K562 (cell line): ENCODE results near the gene PADI4. TPM values are rescaled to one million over a fixed set of nuclear protein-coding genes. Genes with fewer than 3 reads are reported as not detected.
A peak's percentile ranks its signal among the peaks of the same experiment; 100 is the strongest.

Source experiments
- ATAC-seq: fragments of 200-7000 bp; cut with Tn5 transposase; 3 replicates; pipeline ENCODE4 v1.9.1; 2020; ENCODE audit warnings: moderate library complexity
- BruUV-seq: library from RNA; stranded (reverse); fragments of 400-500 nt; replicated peaks from 2 replicates; lab custom pipeline; 2021; lab: Mats Ljungman, UMichigan
- CTCF ChIA-PET: fragments of 300-600 bp; formaldehyde crosslinking; extraction: SDS; loops from one replicate; lab custom pipeline; 2021; ENCODE audit warnings: low intra/inter-chr PET ratio; lab: Yijun Ruan, JAX
- POLR2A ChIA-PET: fragments of 300-600, 350-650 bp; sonication (Branson Sonifier 250); formaldehyde crosslinking; extraction: SDS; loops from one replicate; lab custom pipeline; 2021; ENCODE audit warnings: antibody characterized with exemption, inconsistent platforms; lab: Yijun Ruan, JAX
- DNase-seq, 4 experiments: peaks; one replicate each; pipeline versions ENCODE4 v3.0.0 to v3.0.0-alpha.2; 2011 to 2018; ENCODE audit warnings: low spot score in 3 of 4, mixed read lengths in 3 of 4; ENCODE audit errors: extremely low read depth in 1 of 4
- FAIRE-seq: peaks from 2 replicates; lab custom pipeline; 2011; peaks lifted over from hg19 to GRCh38; lab: Jason Lieb, UNC
- H2AFZ ChIP-seq: 2 replicates; pipeline ENCODE4 v1.6.0; 2011; ENCODE audit warnings: low read depth, low read length, control low read depth, inconsistent platforms
- H3K27ac ChIP-seq: fragments of 200-600 bp; 3 replicates; pipeline ENCODE4 v1.8.0; 2011; ENCODE audit warnings: low read depth, mild to moderate bottlenecking, control low read depth, inconsistent platforms, low read length, moderate library complexity, mixed read lengths; ENCODE audit errors: extremely low read depth
- H3K27me3 ChIP-seq, 2 experiments: fragments of 300-600 bp in 1 of 2; 2 replicates in 1 of 2; 3 replicates in 1 of 2; pipeline versions ENCODE4 v1.6.0 to v1.8.0; 2011; ENCODE audit warnings: inconsistent platforms in 2 of 2, low read length in 2 of 2, mild to moderate bottlenecking in 1 of 2, mixed read lengths in 1 of 2, moderate library complexity in 1 of 2; ENCODE audit not compliant: control insufficient read depth in 2 of 2, insufficient read depth in 2 of 2
- H3K36me3 ChIP-seq: fragments of 300-600 bp; 3 replicates; pipeline ENCODE4 v1.8.0; 2011; ENCODE audit warnings: mild to moderate bottlenecking, low read length, inconsistent platforms; ENCODE audit not compliant: control insufficient read depth, insufficient read depth
- H3K4me1 ChIP-seq, 2 experiments: fragments of 200-600 bp in 1 of 2; replicated peaks in 1 of 2; 2 replicates in 1 of 2; 3 replicates in 1 of 2; pipeline versions ENCODE4 v1.5.1 to v1.8.0; 2011; ENCODE audit warnings: inconsistent platforms in 2 of 2, low read length in 2 of 2, mild to moderate bottlenecking in 1 of 2, mixed read lengths in 1 of 2, moderate library complexity in 1 of 2; ENCODE audit not compliant: control insufficient read depth in 2 of 2, insufficient read depth in 2 of 2
- H3K4me2 ChIP-seq: 2 replicates; pipeline ENCODE4 v1.6.1; 2011; ENCODE audit warnings: low read length, control low read depth, inconsistent platforms, mixed read lengths; ENCODE audit not compliant: insufficient read depth
- H3K4me3 ChIP-seq: fragments of 200-600 bp; sonication (generic), shearing (Covaris generic); 2 replicates; pipeline ENCODE4 v1.5.1; 2016; ENCODE audit warnings: control low read depth, inconsistent platforms
- H3K79me2 ChIP-seq: fragments of 200-600 bp; 3 replicates; pipeline ENCODE4 v1.8.0; 2011; ENCODE audit warnings: low read length, inconsistent platforms; ENCODE audit not compliant: control insufficient read depth, insufficient read depth
- H3K9ac ChIP-seq, 2 experiments: 2 replicates each; pipeline versions ENCODE4 v1.6.0 to v1.6.1; 2011; ENCODE audit warnings: low read depth in 2 of 2, low read length in 2 of 2, control low read depth in 1 of 2, inconsistent platforms in 1 of 2, mild to moderate bottlenecking in 1 of 2, mixed read lengths in 1 of 2; ENCODE audit not compliant: insufficient read depth in 1 of 2
- H3K9me1 ChIP-seq: one replicate; pipeline ENCODE4 v1.6.0; 2011; ENCODE audit warnings: inconsistent platforms, mild to moderate bottlenecking, low read length, moderate library complexity; ENCODE audit not compliant: control insufficient read depth, insufficient read depth
- H3K9me3 ChIP-seq: replicated peaks from 2 replicates; pipeline ENCODE4 v1.5.1; 2011; ENCODE audit warnings: low read depth, low read length, inconsistent platforms; ENCODE audit not compliant: control insufficient read depth, insufficient read depth
- H4K20me1 ChIP-seq: replicated peaks from 2 replicates; pipeline ENCODE4 v1.6.1; 2011; ENCODE audit warnings: low read length, inconsistent platforms, mixed read lengths; ENCODE audit not compliant: control insufficient read depth, insufficient read depth
- BACH1 ChIP-seq: fragments of 200-800 bp; sonication (Bioruptor generic); IDR thresholded peaks from 2 replicates; pipeline ENCODE4 v1.6.1; 2016; ENCODE audit warnings: missing genetic modification characterization, missing compliant biosample characterization
- BCL6 ChIP-seq: fragments of 250-450 bp; sonication (Bioruptor Pico); IDR thresholded peaks from 2 replicates; pipeline ENCODE4 v1.4.0; 2020
- CBX2 ChIP-seq: fragments of 200-600 bp; sonication (generic); IDR thresholded peaks from one replicate; pipeline ENCODE4 v1.6.1; 2012; ENCODE audit warnings: mild to moderate bottlenecking, low read length, inconsistent platforms; ENCODE audit not compliant: insufficient read depth, poor library complexity, severe bottlenecking
- CBX3 ChIP-seq, 2 experiments: IDR thresholded peaks; 1 replicate in 1 of 2; 2 replicates in 1 of 2; pipeline ENCODE4 v1.6.1; 2012; ENCODE audit warnings: inconsistent platforms in 2 of 2, low read length in 2 of 2, borderline replicate concordance in 1 of 2, control low read depth in 1 of 2
- CREB1 ChIP-seq, 2 experiments: sonication (generic) in 1 of 2; formaldehyde crosslinking in 1 of 2; IDR thresholded peaks; 2 replicates each; pipeline versions ENCODE4 v1.6.1 to v1.8.0; 2012 to 2022; ENCODE audit warnings: inconsistent platforms in 1 of 2, mild to moderate bottlenecking in 1 of 2, missing genetic modification reagents in 1 of 2, moderate library complexity in 1 of 2
- HNRNPUL1 ChIP-seq: fragments of 200-400 bp; formaldehyde crosslinking; IDR thresholded peaks from 2 replicates; pipeline ENCODE4 v1.6.1; 2017; ENCODE audit warnings: low read length
- HOXB6 ChIP-seq: fragments of 250-450 bp; sonication (Bioruptor Pico); IDR thresholded peaks from 2 replicates; pipeline ENCODE4 v1.5.1; 2022; ENCODE audit warnings: mild to moderate bottlenecking, borderline replicate concordance
- PHTF2 ChIP-seq: fragments of 250-450 bp; sonication (Bioruptor Pico); IDR thresholded peaks from 2 replicates; pipeline ENCODE4 v1.5.0; 2021; ENCODE audit warnings: mild to moderate bottlenecking
- POLR3G ChIP-seq: IDR thresholded peaks from 2 replicates; pipeline ENCODE4 v1.6.1; 2011; ENCODE audit not compliant: insufficient read length, insufficient replicate concordance; ENCODE audit errors: extremely low read depth
- PTTG1 ChIP-seq: fragments of 450-650 bp; IDR thresholded peaks from 2 replicates; pipeline ENCODE4 v1.6.1; 2016; ENCODE audit warnings: low read depth, mild to moderate bottlenecking, missing genetic modification characterization, missing compliant biosample characterization
- RBM25 ChIP-seq: fragments of 200-400 bp; formaldehyde crosslinking; IDR thresholded peaks from 2 replicates; pipeline ENCODE4 v1.6.1; 2018; ENCODE audit warnings: low read length, low read depth, moderate library complexity; ENCODE audit not compliant: severe bottlenecking
- SIN3B ChIP-seq: fragments of 450-650 bp; IDR thresholded peaks from 2 replicates; pipeline ENCODE4 v1.6.1; 2017; ENCODE audit warnings: low read depth, mild to moderate bottlenecking, moderate library complexity
- TAF9B ChIP-seq: fragments of 450-650 bp; IDR thresholded peaks from 2 replicates; pipeline ENCODE4 v1.6.1; 2018; ENCODE audit warnings: mild to moderate bottlenecking; ENCODE audit not compliant: partially characterized antibody
- TGIF2 ChIP-seq: sonication (generic); formaldehyde crosslinking; IDR thresholded peaks from 2 replicates; pipeline ENCODE4 v1.8.1; 2022; ENCODE audit warnings: mild to moderate bottlenecking, missing genetic modification reagents, moderate library complexity
- TRIM28 ChIP-seq: fragments of 450-650 bp; IDR thresholded peaks from 2 replicates; pipeline ENCODE4 v1.6.1; 2017
- ZNF584 ChIP-seq: fragments of 200-800 bp; sonication (Bioruptor generic); IDR thresholded peaks from 2 replicates; pipeline ENCODE4 v1.6.1; 2016; ENCODE audit warnings: low read depth, mild to moderate bottlenecking, missing genetic modification characterization, missing compliant biosample characterization
- WGBS: fragments of 100-300 bp; shearing (Covaris generic); methylation state at CpG from one replicate; pipeline ENCODE4 v1.1.6; 2016; ENCODE audit warnings: low coverage, mixed read lengths; ENCODE audit not compliant: insufficient coverage; ENCODE audit errors: missing lambda C conversion rate; 5-methylcytosine and 5-hydroxymethylcytosine counted together
- in situ Hi-C: fragments of 300-500 bp; cut with MboI; formaldehyde crosslinking; loops from 4 replicates; pipeline ENCODE4 v1.15.0; 2018; ENCODE audit warnings: inconsistent platforms, mixed read lengths
- intact Hi-C: fragments of 100-400 bp; cut with micrococcal nuclease; formaldehyde crosslinking; loops from 2 replicates; pipeline ENCODE4 v1.14.2; 2022
- polyA plus RNA-seq, 8 experiments: library from polyadenylated mRNA; depleted of rRNA in 4 of 8; stranded (reverse) in 5 of 8; unstranded in 3 of 8; fragments of >200 nt; fragmentation: Nextera tagmentation in 2 of 8; fragmentation: Illumina TruSeq in 1 of 8; extraction: Ambion mirVana in 2 of 8; extraction: Trizol in 1 of 8; gene quantifications; 2 replicates each; pipeline versions ENCODE4 v1.2.1 to v1.2.3, GENCODE V29; 2011 to 2014; ENCODE audit warnings: inconsistent platforms in 1 of 8, missing spikeins in 1 of 8
- total RNA-seq, 7 experiments: library from RNA; depleted of rRNA in 6 of 7; stranded (reverse); fragments of >200 nt in 6 of 7; fragmentation: Illumina TruSeq in 2 of 7; extraction: Trizol in 2 of 7; gene quantifications; 2 replicates each; pipeline versions ENCODE4 v1.2.1 to v1.2.3, GENCODE V29; 2011 to 2021; ENCODE audit warnings: low replicate concordance in 1 of 7
- TF ChIP-seq, protein P1 (sequence below): fragments of 250-450 bp; sonication (Bioruptor Pico); IDR thresholded peaks from 2 replicates; pipeline ENCODE4 v1.6.1; 2021; ENCODE audit warnings: mild to moderate bottlenecking

PADI4 gene
- total and polyA plus RNA-seq, 9 of the 15 experiments (the other 6 are each of a cell fraction or from before 2014, with no cell fraction given) = 0.22 to 0.33 TPM; not detected in 7

DNA sequence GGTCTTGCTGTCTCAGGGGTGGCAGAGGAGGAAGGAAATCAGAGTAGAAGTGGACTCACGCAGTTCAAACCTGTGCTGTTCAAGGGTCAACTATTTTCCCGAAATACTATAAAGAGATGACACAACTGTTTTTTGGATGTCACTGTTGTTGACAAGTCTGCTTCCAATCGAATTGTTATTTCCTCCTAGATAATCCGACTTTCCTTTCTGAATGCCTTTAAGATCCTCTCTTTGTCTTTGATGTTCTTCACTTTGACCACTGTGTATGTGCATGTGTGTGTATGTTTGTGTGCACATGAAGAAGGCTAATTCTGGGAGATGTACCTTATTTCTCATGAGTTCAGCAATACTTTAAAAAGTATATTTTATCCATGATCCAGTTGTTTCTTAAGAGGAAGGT, 21.6 kb downstream of the PADI4 start:
- Histone ChIP-seq H3K36me3 (no peaks in the 10 kb centered on the region), H2AFZ (no peak overlapping the region), H3K9ac (no peak overlapping the region), H3K27ac (no peak overlapping the region), H4K20me1 (no peaks in the 10 kb centered on the region), H3K4me1 (no peaks in the 10 kb centered on the region; a peak in 1 of 5 replicates), H3K27me3 (peaks cover 14 to 36% of the 10 kb centered on the region in 2 experiments; a peak in 4 of 5 replicates), H3K79me2 (no peaks in the 10 kb centered on the region), H3K4me3 (no peak overlapping the region), H3K9me3 (no peaks in the 10 kb centered on the region; the same call in 1 of the 2 replicates), H3K9me1 (no peaks in the 10 kb centered on the region), H3K4me2 (no peak overlapping the region)
- 1% methylated on average over 4 of the region's 4 CpGs for WGBS
- DNase-seq = no peak
- no TSS peak for BruUV-seq
- POLR2A ChIA-PET = no interaction called here
- no peak for TF ChIP-seq BCL6 (CRISPR knock-in tag)
- TF ChIP-seq TRIM28 = 0 out of 2 replicates have a peak, but pooled peaks have one; percentile 40
- TF ChIP-seq RBM25 = peak; percentile 69
- peak in 1 of 2 experiments; percentile 71; a peak in 1 of 3 replicates for TF ChIP-seq CBX3 (IDR thresholded peaks at IDR 0.05; ENCODE audit: borderline replicate concordance in 1 of 2, low read length in 2 of 2)
- CTCF ChIA-PET = no interaction called here
- in situ Hi-C loops = loop anchor here (5.0 kb wide), 1 partner anchor 202 kb away; no protein-coding TSS in a partner anchor
- intact Hi-C loops = loop anchor here (10.0 kb wide), 2 partner anchors 155 to 275 kb away; partner anchors contain the start of gene SDHB
- no peak for ATAC-seq
- no peak for FAIRE-seq

DNA sequence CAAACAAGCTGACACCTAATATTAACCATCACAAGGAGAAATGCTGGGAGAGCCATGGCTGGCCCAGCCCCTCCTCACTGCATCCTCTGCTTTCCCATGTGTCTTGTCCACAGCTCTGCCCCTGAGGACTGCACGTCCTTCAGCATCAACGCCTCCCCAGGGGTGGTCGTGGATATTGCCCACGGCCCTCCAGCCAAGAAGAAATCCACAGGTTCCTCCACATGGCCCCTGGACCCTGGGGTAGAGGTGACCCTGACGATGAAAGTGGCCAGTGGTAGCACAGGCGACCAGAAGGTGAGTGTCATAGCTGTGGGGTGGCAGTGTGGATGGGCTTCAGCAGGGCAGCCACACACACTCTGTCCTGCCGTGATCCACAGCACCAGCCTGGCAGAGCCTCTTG, 22.9 kb downstream of the PADI4 start:
- no TSS peak for BruUV-seq
- Histone ChIP-seq H3K79me2 (no peaks in the 10 kb centered on the region), H3K9me1 (no peaks in the 10 kb centered on the region), H2AFZ (no peak overlapping the region), H3K4me1 (no peaks in the 10 kb centered on the region; a peak in 1 of 5 replicates), H3K4me3 (no peak overlapping the region), H3K36me3 (no peaks in the 10 kb centered on the region), H3K4me2 (no peak overlapping the region), H4K20me1 (no peaks in the 10 kb centered on the region), H3K27ac (no peak overlapping the region), H3K9ac (no peak overlapping the region), H3K27me3 (peaks cover 14 to 36% of the 10 kb centered on the region in 2 experiments), H3K9me3 (no peaks in the 10 kb centered on the region; the same call in 1 of the 2 replicates)
- DNase-seq = no peak
- no peak for ATAC-seq
- ChIA-PET CTCF (no interaction called here), POLR2A (interaction anchor here (0.6 kb wide), 3 partner anchors 66 to 1076 kb away, joined by 3 read pairs; no protein-coding TSS in a partner anchor)
- WGBS = 0% methylated on average over 7 of the region's 7 CpGs
- intact Hi-C loops = loop anchor here (10.0 kb wide), 2 partner anchors 154 to 276 kb away; partner anchors contain the start of gene SDHB
- in situ Hi-C loops = loop anchor here (5.0 kb wide), 1 partner anchor 204 kb away; no protein-coding TSS in a partner anchor
- no peak for FAIRE-seq
- no peak for TF ChIP-seq SIN3B
- no peak for TF ChIP-seq PHTF2
- no peak for TF ChIP-seq HNRNPUL1
- no peak for TF ChIP-seq HOXB6
- TF ChIP-seq BACH1 (tag) = no peak
- TF ChIP-seq POLR3G = no peak
- no peak for TF ChIP-seq PTTG1
- TF ChIP-seq TGIF2 (CRISPR knock-in tag) = no peak
- no peak for TF ChIP-seq TAF9B
- TF ChIP-seq, protein P1, sequence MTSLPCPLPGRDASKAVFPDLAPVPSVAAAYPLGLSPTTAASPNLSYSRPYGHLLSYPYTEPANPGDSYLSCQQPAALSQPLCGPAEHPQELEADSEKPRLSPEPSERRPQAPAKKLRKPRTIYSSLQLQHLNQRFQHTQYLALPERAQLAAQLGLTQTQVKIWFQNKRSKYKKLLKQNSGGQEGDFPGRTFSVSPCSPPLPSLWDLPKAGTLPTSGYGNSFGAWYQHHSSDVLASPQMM (CRISPR knock-in tag) = no peak
- TF ChIP-seq ZNF584 (CRISPR knock-in tag) = no peak
- no peak for TF ChIP-seq CREB1 (IDR thresholded peaks at IDR 0.05)
- no peak for TF ChIP-seq CREB1 (CRISPR knock-in tag; IDR thresholded peaks at IDR 0.05)
- no peak for TF ChIP-seq CBX2
